ENCODE results near the gene KRT31.
"Not testable (repeated sequence)": the region's sequence is repeated elsewhere in the genome, so short reads cannot be mapped to it uniquely, and the experiment has no call there.

The KRT31 gene

DNA sequence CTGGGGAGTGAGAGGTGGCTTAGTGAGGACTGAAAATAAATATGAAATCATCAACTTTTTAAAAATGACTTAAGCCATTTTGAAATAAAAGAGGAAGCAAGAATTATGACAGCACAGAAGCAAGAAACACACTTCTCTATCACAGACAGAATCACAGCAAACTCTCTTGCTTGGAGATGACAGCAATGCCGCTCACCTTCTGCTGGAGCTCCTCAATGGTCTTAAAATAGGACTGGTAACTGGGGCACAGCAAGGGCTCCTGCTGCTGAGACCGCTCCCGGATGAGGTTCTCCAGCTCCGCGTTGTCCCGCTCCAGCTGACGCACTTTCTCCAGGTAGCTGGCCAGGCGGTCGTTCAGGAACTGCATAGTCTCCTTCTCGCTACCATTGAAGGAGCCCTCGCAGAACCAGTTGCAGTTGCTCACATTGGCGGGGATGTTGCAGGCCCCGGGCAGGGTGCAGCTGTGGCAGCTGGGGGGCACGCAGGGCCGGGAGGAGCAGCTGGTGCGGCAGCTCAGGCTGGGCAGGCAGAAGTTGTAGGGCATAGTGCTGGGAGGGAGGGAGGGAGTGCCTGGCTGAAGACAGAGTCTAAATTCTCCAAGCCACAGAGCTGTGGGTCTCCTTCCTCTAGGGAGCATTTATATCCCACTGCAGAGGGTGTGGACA, at the start of gene KRT31:
Gene KRT31, minus strand, starts transcription at position 613 of the 665 bp plus-strand sequence. Its CDS starts 69 bp downstream, at position 544.
- no peak for DNase-seq

DNA sequence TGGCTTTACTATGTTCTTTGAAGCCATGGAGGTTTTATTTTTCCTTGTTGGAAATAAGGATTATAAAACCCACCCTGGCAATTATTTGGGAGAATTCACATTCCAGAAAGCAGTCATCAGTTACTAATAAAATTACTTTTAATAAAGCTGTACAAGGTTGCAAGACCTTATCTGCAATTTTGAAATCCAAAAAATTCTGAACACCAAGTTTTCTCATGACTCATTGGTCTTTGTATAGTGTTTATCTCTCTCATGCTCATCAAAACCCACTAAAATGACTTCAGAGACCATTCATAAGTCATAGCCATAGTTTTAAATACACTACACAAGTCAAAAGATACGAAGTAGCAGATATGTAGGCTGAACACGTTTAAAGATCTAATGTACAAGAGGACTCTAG, 49.4 kb upstream of the KRT31 start:
- DNase-seq = no peak

DNA sequence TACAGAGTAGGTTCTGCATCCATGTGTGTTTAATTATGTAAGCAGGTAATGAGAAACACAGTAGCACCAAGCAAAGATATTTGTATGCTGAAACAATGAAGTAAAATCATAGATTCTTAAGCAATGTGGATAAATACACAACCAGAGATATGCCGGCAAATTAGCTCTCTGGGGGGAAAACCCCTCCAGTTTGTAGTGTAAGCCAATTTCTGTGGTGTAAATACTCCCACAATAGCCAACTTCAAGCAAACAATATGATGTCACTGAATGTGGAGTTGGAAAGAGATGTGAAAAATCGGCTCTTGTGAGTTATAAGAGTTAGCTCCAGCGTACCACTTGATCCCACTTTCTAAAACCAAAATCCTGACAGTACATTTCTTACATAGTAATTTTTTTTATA, 47.2 kb upstream of the KRT31 start:
- DNase-seq = no peak

DNA sequence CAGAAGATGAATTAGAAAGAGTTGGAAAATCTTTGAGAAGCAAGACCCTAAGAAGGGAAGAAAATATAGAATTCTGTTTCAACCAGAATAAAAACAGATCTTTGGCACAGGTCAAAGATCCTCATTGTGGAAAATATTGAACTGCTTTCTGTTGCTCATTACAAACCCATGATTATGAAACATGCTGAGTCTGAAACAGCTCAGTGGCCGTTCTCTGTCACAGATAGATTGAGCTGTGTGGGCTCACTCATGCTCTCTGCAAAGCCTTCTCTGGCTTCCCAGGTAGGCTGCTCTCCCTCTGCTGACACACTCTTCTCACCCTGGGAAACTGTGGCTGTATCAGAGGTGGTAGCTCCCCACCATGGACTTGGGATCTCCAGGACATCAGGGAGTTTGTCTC, 46.8 kb upstream of the KRT31 start:
- DNase-seq = no peak

DNA sequence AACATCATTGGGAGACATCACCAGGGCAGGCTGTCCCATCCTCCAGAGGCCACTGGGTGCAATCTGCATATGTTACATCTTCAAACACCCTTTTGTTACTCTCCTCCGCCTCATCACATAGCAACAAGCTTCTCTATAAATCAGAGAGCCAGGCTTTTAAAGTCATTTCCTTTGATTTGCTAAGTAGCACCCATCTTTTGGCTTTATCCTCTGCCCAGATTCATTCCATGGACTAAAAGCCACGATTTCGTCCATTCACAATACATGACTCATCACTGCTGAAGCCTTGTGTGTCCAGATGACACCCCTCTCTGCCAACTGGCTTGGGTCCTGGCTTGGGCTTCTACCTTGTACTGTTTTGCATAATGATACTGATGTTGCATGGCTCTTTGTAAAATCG, 45.3 kb upstream of the KRT31 start:
- no peak for DNase-seq

DNA sequence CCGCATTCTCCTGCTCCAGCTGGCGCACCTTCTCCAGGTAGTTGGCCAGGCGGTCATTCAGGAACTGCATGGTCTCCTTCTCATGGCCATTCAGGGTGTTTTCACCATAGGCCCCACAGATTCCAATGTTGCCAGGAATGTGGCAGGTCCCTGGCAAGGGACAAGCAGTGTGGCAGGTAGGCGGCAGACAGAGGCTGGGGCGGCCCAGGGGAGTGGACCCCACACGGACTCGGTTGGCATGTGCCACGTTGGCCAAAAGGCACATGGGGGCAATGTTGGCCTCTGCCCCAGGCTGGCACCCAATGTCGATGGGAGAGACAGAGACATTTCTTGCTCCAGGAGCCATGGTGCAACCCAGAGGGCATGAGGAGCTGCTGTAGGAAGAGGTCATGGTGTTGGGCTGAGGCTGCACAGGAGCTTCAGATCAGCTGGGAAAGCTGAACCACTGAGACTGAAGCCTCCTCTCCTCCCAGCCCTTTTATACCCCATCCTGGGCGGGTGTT, 43.2 kb upstream of the KRT31 start, which contains the start of gene KRT38:
Gene KRT38, minus strand, starts transcription at position 453 of the 503 bp plus-strand sequence. Its CDS starts 62 bp downstream, at position 391.
- no peak for DNase-seq

DNA sequence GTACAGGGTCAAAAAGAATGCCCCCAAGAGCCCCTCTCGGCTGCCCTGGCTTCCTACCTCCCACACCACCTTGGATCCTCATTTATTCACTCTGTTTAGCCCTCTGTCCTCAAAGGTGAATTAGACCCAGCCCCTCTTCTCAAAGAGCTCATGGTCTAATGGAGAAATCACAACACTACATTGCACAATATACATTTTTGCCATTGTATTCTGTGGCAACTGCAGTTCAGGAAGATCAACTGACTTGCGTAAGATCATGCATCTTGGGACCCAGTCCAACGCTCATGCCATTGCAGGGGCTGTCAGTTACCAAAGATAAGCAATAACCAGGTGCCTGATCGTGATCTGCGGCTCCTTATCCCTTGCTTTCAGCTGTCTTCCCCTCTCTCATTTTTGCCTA, 42.0 kb upstream of the KRT31 start:
- DNase-seq = no peak

DNA sequence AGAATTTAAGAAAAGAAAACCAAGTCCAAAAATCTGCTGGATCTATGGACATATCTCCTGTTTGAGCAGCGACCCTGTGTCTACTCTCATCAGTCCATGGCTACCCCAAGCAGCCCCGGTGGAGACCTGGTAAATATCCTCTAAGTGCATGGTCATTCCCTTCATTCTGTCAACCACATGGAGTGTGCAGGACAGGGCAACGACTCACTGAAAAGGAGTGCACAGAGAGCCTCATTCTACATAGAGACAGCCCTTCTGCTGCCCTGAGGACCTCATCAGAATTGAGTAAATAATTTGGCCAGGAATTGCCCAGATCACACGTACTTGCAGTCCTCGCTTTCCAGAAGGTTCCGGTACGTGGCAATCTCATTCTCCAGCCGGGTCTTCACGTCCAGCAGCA, 40.4 kb upstream of the KRT31 start:
- DNase-seq = no peak

DNA sequence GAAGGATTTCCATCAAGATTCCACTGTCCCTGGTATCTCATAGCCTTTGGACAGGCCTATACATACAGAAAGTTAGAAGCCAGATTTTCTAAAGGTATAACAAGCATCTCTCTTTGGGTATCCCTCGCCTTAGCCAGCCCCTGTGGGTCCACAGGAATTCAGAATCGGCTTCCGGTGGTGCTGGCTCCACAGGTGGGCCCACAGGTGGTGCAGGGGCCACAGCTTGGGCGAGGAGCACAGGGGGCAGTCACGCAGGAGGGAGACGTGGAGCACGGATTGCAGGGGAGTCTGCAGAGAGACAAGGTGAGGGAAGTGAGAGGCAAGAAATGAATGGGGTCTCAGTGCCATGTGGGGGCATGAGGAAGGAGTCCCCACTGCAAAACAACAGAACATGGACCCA, 39.8 kb upstream of the KRT31 start:
- no peak for DNase-seq

DNA sequence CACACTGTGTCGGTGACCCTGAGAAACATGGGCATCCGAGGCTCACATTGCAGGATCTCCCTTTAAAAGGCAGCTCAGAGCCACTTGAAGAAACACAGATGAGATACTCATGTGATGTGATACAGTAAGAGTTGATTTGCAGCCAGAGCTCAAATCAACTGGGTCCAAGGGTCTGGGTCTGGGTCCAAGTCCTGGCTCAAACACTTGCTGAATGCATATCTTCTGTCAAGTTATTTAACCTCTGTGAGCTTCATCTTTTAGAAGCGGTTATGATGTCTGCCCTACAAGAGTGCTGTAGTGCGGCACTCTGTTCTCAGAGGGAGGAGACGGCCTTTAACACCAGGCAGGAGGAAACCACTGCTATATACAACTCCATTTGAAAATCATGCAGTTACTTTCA, 37.0 kb upstream of the KRT31 start:
- no peak for DNase-seq

DNA sequence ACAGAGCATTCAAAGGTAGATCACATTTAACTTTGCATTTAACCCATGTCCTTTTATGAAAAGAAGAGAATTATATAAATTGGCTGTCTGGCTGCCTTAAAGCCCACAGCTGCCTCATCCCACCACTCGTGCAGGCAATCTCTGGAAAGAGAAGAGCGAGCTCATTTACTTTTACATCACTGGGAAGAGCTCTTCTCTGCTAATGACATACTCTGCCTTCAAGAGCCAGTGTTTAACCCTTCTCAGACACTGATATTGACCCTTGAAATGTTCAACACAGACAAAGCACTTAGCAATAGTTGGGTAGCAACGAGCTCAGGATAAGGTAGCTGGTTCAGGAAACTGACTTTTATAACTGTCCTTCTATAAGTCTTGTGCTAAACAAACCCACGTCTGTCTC, 36.6 kb upstream of the KRT31 start:
- no peak for DNase-seq

DNA sequence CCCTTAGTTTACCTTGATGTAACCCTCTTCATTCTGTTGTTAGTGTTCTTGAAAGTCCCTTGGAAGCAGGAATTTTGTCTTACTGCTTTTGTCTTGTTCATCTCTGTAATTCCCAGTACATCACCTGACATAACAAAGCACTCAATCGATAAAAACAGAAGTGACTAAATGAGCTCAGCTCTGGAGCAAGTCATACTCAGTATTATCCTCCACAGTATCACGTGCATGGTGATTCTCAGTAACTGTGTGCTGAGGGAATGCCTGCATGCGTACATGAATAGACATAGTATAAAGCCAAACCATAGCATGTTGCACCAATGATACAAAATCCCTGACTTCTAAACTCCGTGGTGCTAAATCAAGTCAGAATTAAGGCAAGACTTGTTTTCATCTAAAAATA, 36.2 kb upstream of the KRT31 start:
- DNase-seq = no peak

DNA sequence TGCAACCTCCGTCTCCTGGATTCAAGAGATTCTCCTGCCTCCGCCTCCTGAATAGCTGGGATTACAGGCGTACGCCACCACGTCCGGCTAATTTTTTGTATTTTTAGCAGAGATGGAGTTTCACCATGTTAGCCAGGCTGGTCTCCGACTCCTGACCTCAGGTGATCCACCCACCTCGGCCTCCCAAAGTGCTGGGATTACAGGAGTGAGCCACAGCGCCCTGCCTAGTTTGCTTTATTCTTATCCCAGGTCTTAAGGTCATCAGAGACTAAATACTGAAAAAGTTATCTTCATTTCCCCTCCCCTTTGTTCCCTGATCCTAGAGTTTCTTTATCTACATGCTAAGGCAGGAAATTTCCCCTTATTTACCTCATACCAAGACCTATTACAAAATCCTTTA, 33.0 kb upstream of the KRT31 start:
- not testable (repeated sequence) for DNase-seq

DNA sequence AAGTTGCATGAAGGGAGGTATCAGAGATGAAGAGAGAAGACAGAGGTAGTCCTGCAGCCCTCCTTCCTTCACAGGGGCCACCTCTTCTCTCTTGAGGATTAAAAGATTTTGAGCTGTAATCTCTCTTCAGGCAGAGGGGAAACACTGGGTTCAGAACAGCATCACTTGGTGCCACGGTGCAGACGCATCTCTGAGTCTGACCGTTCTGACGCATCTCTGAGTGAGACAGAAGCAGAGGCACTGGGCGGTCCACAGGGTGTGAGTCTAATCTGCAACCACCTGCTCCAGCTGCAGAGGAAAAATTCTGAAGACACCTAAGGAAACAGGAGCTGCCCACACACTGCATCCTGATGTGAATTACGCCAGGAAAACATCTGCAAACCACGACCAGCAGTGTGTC, 32.3 kb upstream of the KRT31 start:
- no peak for DNase-seq

DNA sequence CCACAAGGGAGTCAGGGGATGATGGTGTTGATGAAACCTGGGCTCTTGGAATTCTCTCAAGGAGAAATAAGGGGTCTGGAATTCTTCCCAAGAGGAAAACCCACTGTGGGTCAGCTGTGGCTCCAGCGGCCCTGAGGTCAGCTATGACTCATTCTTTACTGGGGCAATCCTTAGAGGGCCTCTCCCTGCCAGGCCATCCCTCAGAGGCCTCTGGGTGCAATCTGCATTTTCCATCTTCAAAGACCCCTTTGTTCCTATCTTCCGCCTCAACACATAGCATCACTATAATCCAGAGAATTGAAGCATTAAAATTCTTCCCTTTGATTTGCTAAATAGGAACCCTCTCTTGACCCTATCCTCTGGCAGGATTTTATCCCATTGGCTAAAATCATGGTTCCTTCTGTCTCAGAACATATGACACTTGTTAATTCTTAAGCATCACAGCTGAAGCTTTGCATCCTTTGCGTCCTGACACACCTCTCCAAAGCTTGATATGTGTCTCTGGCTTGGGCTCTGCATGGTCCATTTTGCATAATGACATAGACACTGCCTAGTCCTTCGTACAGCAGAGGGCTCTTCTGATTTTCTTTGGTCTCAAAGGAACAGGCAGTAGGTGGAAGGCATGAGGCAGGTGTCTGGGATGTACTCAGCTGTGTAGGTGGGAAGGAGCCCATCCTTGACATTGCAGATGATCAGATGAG, 31.3 kb upstream of the KRT31 start:
- no peak for DNase-seq

DNA sequence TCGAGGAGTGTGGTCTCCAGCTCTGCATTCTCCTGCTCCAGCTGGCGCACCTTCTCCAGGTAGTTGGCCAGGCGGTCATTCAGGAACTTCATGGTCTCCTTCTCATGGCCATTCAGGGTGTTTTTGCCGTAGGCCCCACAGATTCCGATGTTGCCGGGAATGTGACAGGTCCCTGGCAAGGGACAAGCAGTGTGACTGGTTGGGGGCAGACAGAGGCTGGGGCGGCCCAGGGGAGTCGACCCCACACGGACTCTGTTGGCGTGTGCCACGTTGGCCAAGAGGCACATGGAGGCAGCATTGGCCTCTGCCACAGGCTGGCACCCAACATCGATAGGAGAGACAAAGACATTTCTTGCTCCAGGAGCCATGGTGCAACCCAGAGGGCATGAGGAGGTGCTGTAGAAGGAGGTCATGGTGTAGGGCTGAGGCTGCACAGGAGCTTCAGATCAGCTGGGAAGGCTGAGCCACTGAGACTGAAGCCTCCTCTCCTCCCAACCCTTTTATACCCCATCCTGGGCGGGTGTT, 26.8 kb upstream of the KRT31 start, which contains the start of gene KRT37:
Gene KRT37, minus strand, starts transcription at position 475 of the 525 bp plus-strand sequence. Its CDS starts 62 bp downstream, at position 413.
- no peak for DNase-seq

DNA sequence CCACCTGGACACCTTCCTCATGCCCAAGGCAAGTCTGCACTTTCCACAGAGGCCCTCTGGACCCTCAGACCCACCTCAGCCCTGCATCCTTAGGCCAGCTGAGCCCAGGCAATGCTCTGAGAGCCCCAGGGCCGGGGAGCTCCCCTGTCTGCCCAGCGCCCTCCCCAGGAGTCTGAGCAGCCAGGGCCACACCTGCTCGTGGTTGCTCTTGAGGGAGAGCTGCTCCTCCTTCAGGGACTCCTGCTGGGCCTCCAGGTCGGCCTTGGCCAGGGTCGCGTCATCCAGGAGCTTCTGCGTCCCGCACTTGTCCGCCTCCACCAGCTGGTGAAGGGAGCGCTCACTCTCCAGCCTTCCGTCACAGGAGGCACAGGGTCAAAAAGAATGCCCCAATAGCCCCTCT, 25.2 kb upstream of the KRT31 start:
- DNase-seq = not testable (repeated sequence)

DNA sequence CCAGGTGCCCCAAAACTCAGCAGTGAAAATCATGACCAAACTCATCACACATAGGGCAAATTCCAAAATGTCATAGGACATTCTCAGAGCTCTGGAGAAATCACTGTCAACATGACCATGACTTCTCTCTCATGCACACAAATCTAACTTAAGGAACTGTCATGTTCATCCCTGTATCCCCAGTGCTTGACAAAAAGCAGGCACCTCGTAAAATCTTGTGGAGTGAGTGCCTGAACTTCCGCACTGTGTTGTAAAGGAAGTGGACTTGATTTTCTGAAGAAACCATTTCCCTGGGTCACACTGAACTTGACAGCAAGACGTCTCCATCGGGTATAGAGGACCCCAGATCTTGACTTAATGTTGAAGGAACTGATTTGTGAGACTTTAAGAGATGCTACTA, 24.2 kb upstream of the KRT31 start:
- no peak for DNase-seq

DNA sequence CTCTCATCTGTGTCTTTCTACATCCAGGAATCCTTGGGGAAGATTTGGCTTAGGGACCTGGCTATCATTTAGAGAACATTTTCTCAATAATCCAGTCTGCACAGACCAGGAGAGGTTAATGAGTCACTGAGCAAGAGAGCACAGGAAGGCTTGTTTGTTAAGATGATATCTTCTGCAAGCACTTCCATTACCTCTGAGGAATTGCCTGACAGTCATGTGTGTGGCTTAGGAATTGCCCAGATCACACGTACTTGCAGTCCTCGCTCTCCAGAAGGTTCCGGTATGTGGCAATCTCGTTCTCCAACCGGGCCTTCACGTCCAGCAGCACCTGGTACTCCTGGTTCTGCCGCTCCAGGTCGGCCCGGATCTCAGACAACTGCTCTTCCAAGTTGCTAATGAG, 23.7 kb upstream of the KRT31 start:
- DNase-seq = no peak

DNA sequence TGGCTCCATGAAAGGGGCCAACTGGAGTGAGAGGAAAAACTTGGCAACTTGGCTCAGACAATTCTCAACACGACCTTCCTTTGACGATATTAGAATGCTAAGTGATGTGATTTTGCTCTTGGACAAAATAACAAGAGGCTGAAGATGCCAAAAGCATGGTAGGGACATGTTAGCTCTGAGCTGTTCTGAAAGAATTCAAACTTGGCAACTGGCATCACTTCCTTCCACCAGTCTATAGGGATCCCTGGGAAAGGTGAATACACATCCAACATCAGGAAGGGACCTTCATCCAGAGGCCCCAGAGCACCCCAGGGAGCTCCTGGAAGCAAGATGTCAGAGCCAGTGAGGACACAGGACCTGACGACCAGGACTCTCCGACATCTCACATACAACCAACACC, 22.7 kb upstream of the KRT31 start:
- no peak for DNase-seq

DNA sequence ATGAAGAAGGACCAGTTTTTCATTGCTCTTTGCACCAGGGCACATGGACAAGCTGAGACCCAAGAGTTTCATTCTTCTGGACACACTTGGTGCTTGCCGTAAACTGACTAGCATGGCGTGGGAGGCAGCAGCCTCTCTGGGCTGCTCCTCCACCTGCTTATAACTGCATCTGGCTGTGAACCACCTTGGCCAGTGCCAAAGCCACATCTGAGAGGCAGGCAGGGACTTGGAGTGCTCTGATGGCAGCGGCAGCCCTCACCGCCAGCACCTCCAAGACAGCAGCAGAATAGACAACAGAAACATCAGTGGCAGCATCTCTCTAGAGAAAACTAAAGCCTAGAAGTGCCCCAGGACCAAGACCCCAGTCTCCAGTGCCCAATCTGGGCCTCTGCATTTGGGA, 22.3 kb upstream of the KRT31 start:
- DNase-seq = no peak

DNA sequence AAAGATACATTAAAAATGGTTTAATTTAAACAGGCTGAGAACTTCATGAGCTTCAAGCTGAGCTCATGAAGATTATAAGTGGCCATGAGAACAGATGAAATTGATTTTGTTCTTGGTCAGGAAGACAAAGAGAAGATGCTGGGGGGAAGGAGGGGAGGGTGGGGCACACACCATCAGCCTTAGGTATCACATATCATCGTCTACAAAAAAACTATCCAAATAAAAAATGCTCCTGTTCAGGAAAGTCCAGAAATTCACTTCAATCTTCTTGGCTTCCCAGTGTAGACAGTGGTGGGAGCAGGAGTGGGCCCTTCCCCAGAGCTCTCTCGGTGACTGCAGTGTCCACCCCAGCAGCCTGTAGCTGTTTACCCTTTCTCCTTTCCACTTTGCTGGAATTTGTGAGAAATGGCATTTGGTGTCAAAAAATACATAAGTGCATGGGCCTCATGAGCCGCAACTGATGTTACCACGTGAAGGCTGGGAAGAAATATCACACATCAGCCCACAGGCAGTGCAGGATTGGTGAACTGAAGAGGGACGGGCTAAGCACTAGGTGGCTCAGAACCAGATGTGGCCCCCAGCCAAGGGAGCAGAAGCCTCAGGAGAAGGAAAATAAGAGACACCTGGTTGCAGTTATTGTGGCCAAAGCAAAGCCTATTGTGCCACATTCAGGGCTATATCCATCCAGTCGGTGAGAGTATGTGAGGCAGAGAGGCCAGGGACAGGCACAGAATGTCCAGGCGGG, 20.9 kb upstream of the KRT31 start:
- no peak for DNase-seq

DNA sequence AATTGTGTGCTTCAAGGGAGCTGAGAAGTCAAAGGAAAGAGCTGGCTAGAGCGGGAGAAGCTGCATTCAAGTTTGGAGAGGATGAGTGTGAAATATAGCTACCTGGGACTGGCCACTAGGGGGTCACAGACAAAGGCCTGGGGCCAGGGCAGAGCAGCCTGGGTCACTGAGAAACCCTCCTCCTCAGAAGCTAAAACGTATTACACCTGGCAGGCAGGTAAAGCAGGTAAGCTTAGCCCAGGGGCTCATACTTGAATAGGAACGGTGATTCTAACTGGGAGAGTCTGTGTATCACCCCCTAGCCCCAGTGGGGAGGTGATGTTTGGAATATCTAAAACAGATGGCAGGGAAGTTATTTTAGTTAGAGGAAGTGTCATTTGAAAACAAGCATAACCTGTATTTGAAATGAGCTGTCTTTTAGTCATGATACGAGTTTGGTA, 20.2 kb upstream of the KRT31 start:
- no peak for DNase-seq
